GM19099 (cell line): ENCODE measurements around the gene MAP1LC3C.

Experiments used
- POLR2A ChIP-seq: IDR thresholded peaks from 3 replicates; pipeline ENCODE4 v1.6.1; 2011; ENCODE audit warnings: low read depth; ENCODE audit not compliant: insufficient read length; ENCODE audit errors: extremely low read depth

The MAP1LC3C gene

GRCh38 chr1:241957692-241958494, 41.0 kb downstream of the MAP1LC3C start, which contains the start of gene BECN2:
Gene BECN2 (plus strand): TSS chr1:241957767. CDS start chr1:241957767, 0 bp downstream.
- TF ChIP-seq POLR2A, result no peak

GRCh38 chr1:241950390-241950789, 48.5 kb downstream of the MAP1LC3C start:
- TF ChIP-seq POLR2A, result no peak

- no peak for TF ChIP-seq POLR2A
These were observed 51.5 kb downstream of the MAP1LC3C start for GRCh38 chr1:241947354-241947753.
